ENCODE results near the gene PDE5A. TPM values are rescaled to one million over a fixed set of nuclear protein-coding genes. Genes with fewer than 3 reads are reported as not detected.

Gene PDE5A
- total and polyA plus RNA-seq, 10 of the 15 experiments (the other 5 are each of a cell fraction or from before 2014, with no cell fraction given): under 0.01 to 3.9 (median 0.26) TPM; not detected in 1

GRCh38 chr4:119529788-119530187 is 98.8 kb downstream of the PDE5A start:
- ATAC-seq (no peak), FAIRE-seq (no peak), DNase-seq (ENCODE audit: low read depth, low spot score) (no peak)
- SMC1A ChIA-PET (ENCODE audit: uncharacterized antibody, unreplicated experiment): interaction anchor here (1.1 kb wide), 1 partner anchor 34 kb away, joined by 3 read pairs; no protein-coding TSS in a partner anchor
- H3K27me3 ChIP-seq (replicated peaks in 1 of 2; ENCODE audit: control insufficient read depth in 2 of 2, insufficient read depth in 2 of 2, low read length in 1 of 2): no peaks in the 10 kb centered on the region
- POLR2A ChIA-PET: no interaction called here
- H3K79me2 ChIP-seq (ENCODE audit: control insufficient read depth, insufficient read depth, low read length): no peaks in the 10 kb centered on the region
- CTCF ChIA-PET: no interaction called here
- no peaks in the 10 kb centered on the region for H3K36me3 ChIP-seq (ENCODE audit: control insufficient read depth in 2 of 2, insufficient read depth in 2 of 2, low read length in 1 of 2)
- BruUV-seq (replicated peaks): no TSS peak
- RAD21 ChIA-PET (ENCODE audit: unreplicated experiment): no interaction called here
- H3K27ac ChIP-seq (ENCODE audit: control insufficient read depth, insufficient read depth): no peak overlapping the region
- no peak overlapping the region for H2AFZ ChIP-seq (ENCODE audit: control insufficient read depth, low read depth, low read length)
- H4K20me1 ChIP-seq (ENCODE audit: control insufficient read depth, insufficient read depth): no peaks in the 10 kb centered on the region
- no peaks in the 10 kb centered on the region for H3K4me1 ChIP-seq (ENCODE audit: control insufficient read depth, insufficient read depth, low read length)
- H3K9ac ChIP-seq (ENCODE audit: control insufficient read depth, insufficient read depth, low read length): no peak overlapping the region
- intact Hi-C loops (cut with micrococcal nuclease; ENCODE audit: unreplicated experiment): no loop called here
- in situ Hi-C loops (cut with MboI): no loop called here
- H3K9me3 ChIP-seq (replicated peaks; ENCODE audit: control insufficient read depth, insufficient read depth, low read length): no peaks in the 10 kb centered on the region; the same call in 2 of the 3 replicates
- no peak overlapping the region for H3K4me2 ChIP-seq (ENCODE audit: control insufficient read depth, insufficient read depth)
- 95% methylated on average over 3 of the region's 3 CpGs for WGBS (ENCODE audit: insufficient coverage, insufficient replicate concordance, low lambda C conversion rate, missing lambda C conversion rate)
- H3K4me3 ChIP-seq: no peak overlapping the region
- TF ChIP-seq HDAC2 (IDR thresholded peaks at IDR 0.05): no peak
- no peak for TF ChIP-seq CHD1 (IDR thresholded peaks at IDR 0.05; ENCODE audit: low read depth, low read length)
- no peak for TF ChIP-seq ATF2 (IDR thresholded peaks at IDR 0.05; ENCODE audit: low read length)
- no peak for TF ChIP-seq HDAC6 (IDR thresholded peaks at IDR 0.05; ENCODE audit: unreplicated experiment)
- no peak for TF ChIP-seq TAF1 (IDR thresholded peaks at IDR 0.05; ENCODE audit: borderline replicate concordance, low read depth, low read length)
- no peak for TF ChIP-seq MEF2B (IDR thresholded peaks at IDR 0.05; ENCODE audit: partially characterized antibody, poor library complexity, severe bottlenecking)
- TF ChIP-seq SMAD5 (IDR thresholded peaks at IDR 0.05; ENCODE audit: low read depth): no peak
- no peak for TF ChIP-seq FOXK2 (IDR thresholded peaks at IDR 0.05)
- TF ChIP-seq MEF2A (IDR thresholded peaks at IDR 0.05; ENCODE audit: insufficient read depth, low read depth, low read length): no peak
- TF ChIP-seq NFXL1 (IDR thresholded peaks at IDR 0.05; ENCODE audit: borderline replicate concordance): no peak
- TF ChIP-seq TARDBP (IDR thresholded peaks at IDR 0.05; ENCODE audit: borderline replicate concordance): no peak
- TF ChIP-seq SMC3 (IDR thresholded peaks at IDR 0.05; ENCODE audit: borderline replicate concordance, low read length): no peak
- no peak for TF ChIP-seq PRDM15 (CRISPR knock-in tag; IDR thresholded peaks at IDR 0.05)
- TF ChIP-seq SPI1 (IDR thresholded peaks at IDR 0.05; ENCODE audit: borderline replicate concordance, insufficient read depth, low read depth, low read length): no peak
- TF ChIP-seq BCLAF1 (IDR thresholded peaks at IDR 0.05): no peak
- TF ChIP-seq PBX3 (IDR thresholded peaks at IDR 0.05; ENCODE audit: insufficient replicate concordance, low read depth, low read length): no peak
- TF ChIP-seq BCL11A (IDR thresholded peaks at IDR 0.05; ENCODE audit: low read depth, low read length): no peak

Data from GM12878 (cell line).